Stimulated activated CD4-positive, alpha-beta T cell treated with anti-CD3 and anti-CD28 coated beads, Interleukin-2, amount 100 ng/mL, for 48 hours (primary cell): ENCODE measurements around the gene ASCC2.
"Not testable (repeated sequence)": the region's sequence is repeated elsewhere in the genome, so short reads cannot be mapped to it uniquely, and the experiment has no call there.

ENCODE experiments used
- DNase-seq, 2 donors: peaks; one replicate each; pipeline ENCODE4 v3.0.0-alpha.2; 2020

Gene ASCC2

DNA sequence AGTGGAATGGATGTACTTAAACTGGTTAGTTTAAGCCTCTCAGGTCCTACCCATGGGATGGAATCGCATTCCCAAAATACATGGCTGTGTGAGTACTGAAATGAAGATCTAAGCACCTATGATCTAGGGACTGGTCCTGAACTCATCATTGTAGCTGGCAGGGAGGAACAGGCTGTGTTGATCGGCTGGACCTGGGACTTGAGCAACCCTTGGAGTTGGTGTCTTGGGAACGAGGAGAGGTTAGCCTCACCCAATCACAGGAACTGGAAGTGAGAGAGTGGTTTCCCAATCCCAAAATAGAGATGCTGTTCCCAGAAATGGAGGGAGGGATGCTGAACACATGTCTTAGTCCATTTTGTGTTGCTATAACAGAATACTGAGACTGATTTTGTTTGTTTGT lies 16.4 kb upstream of the ASCC2 start:
- no peak for DNase-seq

DNA sequence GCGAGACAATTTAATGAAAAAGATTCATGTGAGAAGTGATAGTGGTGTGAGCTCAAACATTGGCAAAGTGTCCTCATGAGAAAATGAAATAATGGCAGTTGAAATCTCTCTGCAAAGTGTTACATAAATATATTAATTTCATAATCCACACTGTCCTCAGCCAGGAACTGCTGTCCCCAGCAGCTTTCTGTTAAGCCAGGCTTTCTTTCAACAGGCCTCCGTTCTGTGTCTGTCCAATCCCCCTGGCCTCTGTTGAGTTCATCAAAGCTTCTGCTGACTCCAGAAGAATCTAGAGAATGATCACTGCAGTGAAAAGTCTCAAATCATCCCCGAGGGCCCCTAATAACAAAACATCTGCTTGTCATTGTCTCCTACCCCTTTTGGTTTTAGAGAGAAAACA lies 10.0 kb upstream of the ASCC2 start:
- DNase-seq = no peak

DNA sequence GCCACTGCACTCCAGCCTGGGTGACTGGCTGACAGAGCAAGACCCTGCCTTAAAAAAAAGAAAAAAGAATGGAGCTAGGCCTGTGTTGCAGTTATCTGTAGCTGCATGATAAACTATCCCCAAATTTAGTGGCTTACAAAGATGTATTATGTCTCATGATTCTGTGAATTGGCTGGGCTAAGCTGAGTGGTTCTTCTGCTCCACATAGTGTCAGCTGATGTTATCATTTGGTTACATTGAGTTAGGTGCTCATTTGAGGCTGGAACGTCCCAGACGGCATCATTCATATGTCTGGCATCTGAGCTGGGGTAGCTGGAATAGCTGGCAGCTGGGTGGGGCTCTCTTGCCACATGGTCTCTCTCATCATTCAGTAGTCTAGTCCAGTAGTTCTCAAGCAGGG lies 8.2 kb upstream of the ASCC2 start:
- DNase-seq = no peak

- no peak for DNase-seq
Observed at GRCh38 chr22:29842740-29843139, 4.7 kb upstream of the ASCC2 start.

DNA sequence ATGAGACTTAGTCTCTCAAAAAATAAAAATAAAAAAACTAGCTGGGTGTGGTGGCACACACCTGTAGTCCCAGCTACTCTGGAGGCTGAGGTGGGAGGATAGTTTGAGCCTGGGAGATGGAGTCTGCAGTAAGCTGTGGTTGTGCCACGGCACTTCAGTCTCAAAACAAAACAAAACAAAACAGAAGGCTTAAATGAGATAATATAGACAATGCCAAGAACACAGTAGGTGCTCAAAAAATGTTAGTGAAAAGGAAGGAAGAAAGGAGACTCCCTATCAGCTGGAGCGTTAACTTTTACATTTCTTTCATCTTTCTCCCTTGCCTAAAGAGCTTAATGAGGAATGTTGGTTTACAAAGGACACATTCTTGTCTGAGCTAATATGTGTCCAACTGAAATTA lies 4.1 kb upstream of the ASCC2 start:
- DNase-seq = no peak

- DNase-seq = no peak
Observed at GRCh38 chr22:29840498-29840897, 2.4 kb upstream of the ASCC2 start.

- no peak for DNase-seq
Observed at GRCh38 chr22:29839039-29839438, 965 bp upstream of the ASCC2 start.

GRCh38 chr22:29838599-29838956 lies 504 bp upstream of the ASCC2 start:
- DNase-seq = no peak

DNA sequence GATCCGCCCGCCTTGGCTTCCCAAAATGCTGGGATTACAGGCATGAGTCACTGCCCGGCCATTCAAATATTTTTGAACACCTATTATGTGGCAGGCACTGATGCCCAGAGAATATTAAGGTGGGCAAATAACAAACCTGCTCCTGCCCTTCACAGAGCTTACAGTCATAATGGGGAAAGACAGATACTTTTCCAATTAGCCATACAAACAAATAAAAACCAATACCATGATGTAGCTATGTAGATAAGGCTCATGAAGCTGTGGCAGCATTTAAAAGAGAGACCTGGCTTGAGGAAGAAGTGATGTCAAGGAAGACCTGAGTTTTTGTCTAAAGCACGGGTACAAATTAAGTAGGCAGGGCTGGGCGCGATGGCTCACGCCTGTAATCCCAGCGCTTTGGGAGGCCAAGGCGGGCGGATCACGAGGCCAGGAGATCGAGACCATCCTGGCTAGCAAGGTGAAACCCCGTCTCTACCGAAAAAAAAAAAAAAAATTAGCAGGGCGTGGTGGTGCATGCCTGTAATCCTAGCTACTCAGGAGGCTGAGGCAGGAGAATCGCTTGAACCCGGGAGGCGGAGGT lies 1.2 kb downstream of the ASCC2 start:
- not testable (repeated sequence) for DNase-seq

- no peak for DNase-seq
Observed at GRCh38 chr22:29834046-29834445, 4.0 kb downstream of the ASCC2 start.

- DNase-seq = no peak
Observed at GRCh38 chr22:29833392-29833965, 4.6 kb downstream of the ASCC2 start.

DNA sequence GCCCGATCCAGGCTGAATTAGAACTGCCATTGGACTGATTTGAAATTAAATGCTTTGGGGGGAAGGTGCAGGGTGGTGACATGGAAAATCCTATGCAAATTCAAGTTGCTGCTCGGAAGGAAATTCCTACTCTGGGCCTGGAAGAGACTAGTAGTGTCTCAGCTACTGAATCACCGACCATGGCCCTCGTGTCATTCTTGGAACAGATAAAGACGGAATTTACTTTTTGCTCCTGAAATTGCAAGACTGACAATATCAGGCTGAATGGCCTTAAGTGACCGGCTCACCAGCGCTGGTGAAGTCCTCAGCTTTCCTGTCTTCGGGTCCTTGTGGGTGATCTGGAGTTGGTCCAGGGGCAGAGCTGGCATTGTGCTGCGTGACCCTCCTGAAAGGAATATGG lies 6.1 kb downstream of the ASCC2 start:
- no peak for DNase-seq

DNA sequence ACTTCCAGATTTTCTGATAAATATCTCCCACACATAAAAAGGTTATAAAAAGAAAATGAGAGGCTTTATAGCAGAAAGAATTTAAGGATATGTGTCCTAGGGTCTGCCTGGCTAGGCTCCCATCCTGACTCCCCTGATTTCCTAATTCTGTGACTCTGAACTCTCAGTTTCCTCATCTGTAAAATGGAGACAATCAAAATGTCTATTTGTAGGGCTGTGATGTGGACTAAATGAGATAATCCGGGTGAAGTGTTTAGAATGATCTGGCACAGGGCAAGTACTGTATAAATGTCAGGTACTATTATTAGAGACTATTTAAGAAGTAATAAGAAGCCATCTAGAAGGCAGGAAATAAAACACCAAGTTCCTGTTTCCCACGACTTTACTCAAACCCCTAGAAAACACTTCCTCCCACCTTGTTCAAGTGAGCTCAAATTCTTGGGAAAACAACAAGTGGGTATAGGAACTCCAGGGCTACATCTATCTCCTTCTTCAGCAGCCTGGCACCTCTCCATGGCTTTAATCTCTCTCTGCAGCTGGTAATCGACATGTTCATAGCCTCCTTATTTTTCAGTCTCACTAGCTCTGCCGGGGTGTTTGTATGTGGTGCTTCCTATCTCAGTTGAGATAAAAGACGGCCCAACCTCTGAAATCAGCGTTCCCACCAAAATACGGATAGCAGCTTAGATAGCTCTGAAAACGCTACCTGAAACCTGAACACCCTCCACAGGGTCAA lies 6.7 kb downstream of the ASCC2 start:
- DNase-seq = no peak

DNA sequence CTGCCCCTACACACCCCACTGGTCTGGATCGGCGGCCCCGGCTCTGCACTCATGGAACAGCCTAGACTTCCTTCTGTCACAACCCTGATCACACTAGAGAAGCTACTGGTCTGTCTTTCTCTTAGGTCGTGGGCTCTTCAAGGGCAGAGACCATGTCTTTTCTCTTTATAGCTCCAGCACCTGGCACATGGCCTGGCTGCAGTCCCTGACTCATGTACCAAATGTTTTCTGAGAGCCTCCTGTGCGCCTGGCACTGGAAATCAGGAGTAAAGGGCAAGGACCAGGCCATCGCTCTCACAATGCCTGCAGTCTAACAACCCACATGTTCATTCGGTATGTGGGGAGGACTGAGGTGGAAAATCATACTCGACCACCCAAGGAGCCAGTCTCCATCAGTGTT lies 7.5 kb downstream of the ASCC2 start:
- DNase-seq = no peak

- not testable (repeated sequence) for DNase-seq
Observed at GRCh38 chr22:29827726-29828125, 10.3 kb downstream of the ASCC2 start.

- no peak for DNase-seq
Observed at GRCh38 chr22:29827091-29827490, 11.0 kb downstream of the ASCC2 start.

DNA sequence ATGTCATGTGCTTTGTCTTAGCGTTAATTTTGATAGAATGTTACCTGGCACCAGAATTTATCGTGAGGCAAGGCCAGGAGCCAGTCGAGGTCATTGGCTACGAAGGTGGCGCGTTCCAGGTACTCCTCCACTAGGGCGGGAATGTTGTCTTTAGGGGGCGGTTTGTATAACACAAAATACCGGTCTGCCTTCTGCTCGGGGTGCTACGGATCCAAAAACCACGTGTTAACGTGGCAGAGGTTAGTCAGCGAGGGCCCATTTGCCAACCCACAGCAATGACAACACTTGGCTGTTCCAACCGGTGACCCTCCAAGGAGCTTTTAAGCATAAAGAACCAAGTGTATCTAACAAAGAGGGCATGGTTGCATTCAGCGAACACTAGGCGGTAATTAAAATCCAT lies 12.5 kb downstream of the ASCC2 start:
- no peak for DNase-seq

GRCh38 chr22:29824677-29825076 lies 13.4 kb downstream of the ASCC2 start:
- DNase-seq = no peak

GRCh38 chr22:29821291-29822016 lies 16.6 kb downstream of the ASCC2 start:
- peak; percentile 18 to 22 for DNase-seq

DNA sequence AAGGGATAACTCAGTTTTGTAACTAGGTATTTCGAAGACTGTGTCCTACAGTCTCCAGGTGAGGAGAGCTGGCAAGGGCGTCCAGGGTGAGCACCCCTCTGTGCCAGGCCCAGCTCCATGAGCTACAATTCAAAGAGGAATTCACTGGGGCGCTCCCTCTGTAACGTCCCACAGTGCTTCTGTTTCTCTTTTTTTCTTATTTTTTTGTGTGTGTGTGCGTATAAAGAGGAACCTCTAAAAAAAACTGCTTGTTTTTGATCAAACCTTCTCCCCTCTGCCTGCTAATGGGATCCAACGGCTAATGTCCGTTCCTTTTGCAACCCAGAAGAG lies 17.1 kb downstream of the ASCC2 start:
- DNase-seq = no peak

DNA sequence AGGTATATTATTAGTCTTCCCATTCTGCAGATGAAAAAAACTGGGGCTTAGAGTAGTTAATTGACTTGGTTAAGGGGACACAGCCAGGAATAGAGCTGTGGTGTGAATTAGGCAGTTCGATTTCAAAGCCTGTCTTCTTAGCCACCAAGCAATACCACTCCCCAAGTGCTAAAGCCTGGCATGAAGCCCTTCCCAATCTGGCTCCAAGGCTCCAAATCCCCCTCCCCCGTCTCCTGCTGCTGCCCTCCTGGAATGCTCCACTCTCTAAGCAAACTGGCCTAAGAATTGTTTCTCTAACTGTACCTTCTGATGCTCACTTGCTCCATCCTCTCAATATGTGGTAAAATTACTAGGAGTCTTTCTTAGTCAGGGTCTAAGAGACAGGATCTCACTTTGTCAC lies 18.6 kb downstream of the ASCC2 start:
- no peak for DNase-seq

GRCh38 chr22:29817724-29818123 lies 20.4 kb downstream of the ASCC2 start:
- no peak for DNase-seq

- DNase-seq = no peak
Observed at GRCh38 chr22:29816980-29817379, 21.1 kb downstream of the ASCC2 start.

- no peak for DNase-seq
Observed at GRCh38 chr22:29816539-29816938, 21.5 kb downstream of the ASCC2 start.
